ENCODE measurements around the gene FASLG. TPM values are rescaled to one million over a fixed set of nuclear protein-coding genes. Genes with fewer than 3 reads are reported as not detected.

Gene FASLG
- total and polyA plus RNA-seq, 8 donors: 0.05 to 0.12 TPM; not detected in 6

GRCh38 chr1:172697534-172698002 lies 38.7 kb downstream of the FASLG start:
- H3K27me3 ChIP-seq: no peaks in the 10 kb centered on the region
- peak overlapping the region in 1 of 5 donors; percentile 6 for H3K27ac ChIP-seq
- no peak for DNase-seq
- no peaks in the 10 kb centered on the region for H3K36me3 ChIP-seq
- 52 to 61% (median 59%) methylated on average over 4 of the region's 4 CpGs for WGBS, 5 donors
- TF ChIP-seq POLR2AphosphoS5 (IDR thresholded peaks at IDR 0.05): no peak
- no peak for TF ChIP-seq EP300 (IDR thresholded peaks at IDR 0.05)
- H3K4me3 ChIP-seq: no peak overlapping the region
- intact Hi-C loops (cut with DNase I; ENCODE audit: low total_unique reads): no loop called here
- no peaks in the 10 kb centered on the region for H3K4me1 ChIP-seq
- no peaks in the 10 kb centered on the region for H3K9me3 ChIP-seq

- peak overlapping the region in 2 of 5 donors; percentile 6 to 47 for H3K27ac ChIP-seq
- 84 to 87% (median 86%) methylated on average over 2 of the region's 2 CpGs for WGBS, 5 donors
- H3K36me3 ChIP-seq: no peaks in the 10 kb centered on the region
- no peaks in the 10 kb centered on the region for H3K4me1 ChIP-seq
- no peak overlapping the region for H3K4me3 ChIP-seq
- no peaks in the 10 kb centered on the region for H3K9me3 ChIP-seq
- intact Hi-C loops (cut with DNase I; ENCODE audit: low total_unique reads): no loop called here
- no peak for TF ChIP-seq POLR2AphosphoS5 (IDR thresholded peaks at IDR 0.05)
- no peak for TF ChIP-seq CTCF (IDR thresholded peaks at IDR 0.05)
- TF ChIP-seq POLR2A (IDR thresholded peaks at IDR 0.05): no peak
- TF ChIP-seq EP300 (IDR thresholded peaks at IDR 0.05): no peak
- no peaks in the 10 kb centered on the region for H3K27me3 ChIP-seq
- DNase-seq: no peak
Measured at GRCh38 chr1:172698224-172698623, 39.3 kb downstream of the FASLG start.

GRCh38 chr1:172699111-172699510 lies 40.2 kb downstream of the FASLG start:
- intact Hi-C loops (cut with DNase I; ENCODE audit: low total_unique reads): no loop called here
- 61 to 70% (median 64%) methylated on average over 3 of the region's 3 CpGs for WGBS, 5 donors
- peak in 1 of 2 donors; percentile 38 for DNase-seq
- Histone ChIP-seq H3K27me3 (no peaks in the 10 kb centered on the region), H3K27ac (peak overlapping the region in 2 of 5 donors; percentile 47 to 52), H3K36me3 (no peaks in the 10 kb centered on the region), H3K4me1 (no peaks in the 10 kb centered on the region), H3K9me3 (no peaks in the 10 kb centered on the region), H3K4me3 (no peak overlapping the region)
- TF ChIP-seq POLR2AphosphoS5 (IDR thresholded peaks at IDR 0.05) (no peak), EP300 (IDR thresholded peaks at IDR 0.05) (no peak), CTCF (IDR thresholded peaks at IDR 0.05) (no peak), POLR2A (IDR thresholded peaks at IDR 0.05) (no peak)

- no peaks in the 10 kb centered on the region for H3K4me1 ChIP-seq
- 50 to 71% (median 68%) methylated on average over 4 of the region's 4 CpGs for WGBS, 5 donors
- no peak overlapping the region for H3K4me3 ChIP-seq
- DNase-seq: no peak
- no peaks in the 10 kb centered on the region for H3K9me3 ChIP-seq
- peak overlapping the region in 1 of 5 donors; percentile 29 for H3K27ac ChIP-seq
- H3K27me3 ChIP-seq: no peaks in the 10 kb centered on the region
- TF ChIP-seq EP300 (IDR thresholded peaks at IDR 0.05) (no peak), POLR2A (IDR thresholded peaks at IDR 0.05) (no peak), POLR2AphosphoS5 (IDR thresholded peaks at IDR 0.05) (no peak), CTCF (IDR thresholded peaks at IDR 0.05) (no peak)
- intact Hi-C loops (cut with DNase I; ENCODE audit: low total_unique reads): no loop called here
- H3K36me3 ChIP-seq: no peaks in the 10 kb centered on the region
Measured at GRCh38 chr1:172699695-172700227, 40.9 kb downstream of the FASLG start.

GRCh38 chr1:172700556-172700955 lies 41.7 kb downstream of the FASLG start:
- 82 to 87% (median 84%) methylated on average over 3 of the region's 3 CpGs for WGBS, 5 donors
- intact Hi-C loops (cut with DNase I; ENCODE audit: low total_unique reads): no loop called here

More at GRCh38 chr1:172700556-172700955, 41.7 kb downstream of the FASLG start:
- Histone ChIP-seq H3K27me3 (no peaks in the 10 kb centered on the region), H3K27ac (no peak overlapping the region), H3K4me3 (no peak overlapping the region), H3K9me3 (no peaks in the 10 kb centered on the region), H3K36me3 (no peaks in the 10 kb centered on the region), H3K4me1 (no peaks in the 10 kb centered on the region)
- TF ChIP-seq EP300 (IDR thresholded peaks at IDR 0.05): no peak
- no peak for DNase-seq

Data from stomach (tissue), 9 donors.